Stromal cell of bone marrow (primary cell): Measurements from ENCODE around the gene PARP9.
"Not testable (repeated sequence)": the region's sequence is repeated elsewhere in the genome, so short reads cannot be mapped to it uniquely, and the experiment has no call there.

Experiments
- DNase-seq: peaks from one replicate; pipeline ENCODE4 v3.0.0-alpha.2; 2012; ENCODE audit warnings: low read depth

PARP9 gene

GRCh38 chr3:122576174-122576940, 12.3 kb upstream of the PARP9 start:
- DNase-seq: peak; percentile 63

DNA sequence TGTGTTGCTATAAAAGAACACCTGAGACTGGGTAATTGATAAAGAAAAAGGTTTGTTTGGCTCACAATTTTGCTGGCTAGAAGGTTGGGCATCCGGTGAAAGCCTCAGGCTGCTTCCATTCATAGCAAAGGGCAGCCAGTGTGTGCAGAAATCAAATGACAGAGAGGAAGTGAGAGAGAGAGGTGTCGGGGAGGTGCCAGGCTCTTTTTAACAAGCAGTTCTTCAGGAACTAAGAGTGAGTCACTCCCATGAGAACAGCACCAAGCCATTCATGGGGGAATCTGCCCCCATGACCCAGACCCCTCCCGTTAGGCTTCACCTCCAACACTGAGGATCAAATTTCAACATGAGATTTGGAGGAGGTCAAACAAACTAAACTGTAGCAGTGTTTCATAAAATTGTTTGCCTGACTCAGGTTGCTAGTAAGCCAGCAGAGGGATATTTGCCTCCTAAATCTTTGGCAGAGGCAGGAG, 8.9 kb upstream of the PARP9 start:
- DNase-seq: peak; percentile 64

DNA sequence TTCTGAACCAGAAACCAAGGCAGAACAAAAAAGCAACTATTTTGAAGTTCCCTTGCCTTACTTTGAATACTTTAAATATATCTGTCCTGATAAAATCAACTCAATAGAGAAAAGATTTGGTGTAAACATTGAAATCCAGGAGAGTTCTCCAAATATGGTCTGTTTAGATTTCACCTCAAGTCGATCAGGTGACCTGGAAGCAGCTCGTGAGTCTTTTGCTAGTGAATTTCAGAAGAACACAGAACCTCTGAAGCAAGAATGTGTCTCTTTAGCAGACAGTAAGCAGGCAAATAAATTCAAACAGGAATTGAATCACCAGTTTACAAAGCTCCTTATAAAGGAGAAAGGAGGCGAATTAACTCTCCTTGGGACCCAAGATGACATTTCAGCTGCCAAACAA, 4.7 kb upstream of the PARP9 start:
- no peak for DNase-seq

- DNase-seq: not testable (repeated sequence)
Observed at GRCh38 chr3:122568131-122568530, 4.0 kb upstream of the PARP9 start.

DNA sequence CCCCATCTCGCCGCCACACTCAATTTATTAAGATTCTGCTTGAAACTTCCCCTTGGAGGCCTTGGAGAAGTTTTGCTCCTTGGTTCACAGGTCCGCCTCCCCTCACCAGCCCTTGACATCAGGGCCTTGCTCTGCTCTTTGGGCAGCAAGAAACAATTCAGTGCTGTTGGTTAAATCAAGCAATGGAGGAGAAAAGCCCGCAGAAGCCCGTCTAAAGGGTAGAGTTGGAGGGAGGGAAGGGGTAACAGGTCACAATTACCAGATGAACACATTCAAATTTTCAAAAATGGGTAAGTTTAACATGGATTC, 429 bp downstream of the PARP9 start:
- no peak for DNase-seq

GRCh38 chr3:122562923-122563716, 980 bp downstream of the PARP9 start:
- no peak for DNase-seq

DNA sequence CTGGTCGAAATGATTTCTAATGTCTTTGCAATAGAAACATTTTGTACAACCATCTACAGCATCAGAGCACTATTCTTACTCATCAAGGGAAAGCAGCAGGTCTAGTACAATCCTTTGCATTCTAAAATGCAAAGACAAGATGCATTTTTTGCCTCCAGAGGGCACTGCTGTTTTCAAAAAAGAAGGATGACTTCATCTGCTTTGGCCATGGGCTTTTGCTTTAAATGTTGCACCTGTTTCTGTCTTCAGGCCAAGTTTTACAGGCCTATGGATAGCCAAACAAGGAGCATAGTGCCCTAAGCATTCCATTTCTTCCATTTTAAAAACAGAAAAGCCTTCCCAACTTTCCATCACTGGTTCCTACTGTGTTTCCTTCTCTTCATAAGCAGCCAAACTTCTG, 3.4 kb downstream of the PARP9 start:
- peak; percentile 45 for DNase-seq

DNA sequence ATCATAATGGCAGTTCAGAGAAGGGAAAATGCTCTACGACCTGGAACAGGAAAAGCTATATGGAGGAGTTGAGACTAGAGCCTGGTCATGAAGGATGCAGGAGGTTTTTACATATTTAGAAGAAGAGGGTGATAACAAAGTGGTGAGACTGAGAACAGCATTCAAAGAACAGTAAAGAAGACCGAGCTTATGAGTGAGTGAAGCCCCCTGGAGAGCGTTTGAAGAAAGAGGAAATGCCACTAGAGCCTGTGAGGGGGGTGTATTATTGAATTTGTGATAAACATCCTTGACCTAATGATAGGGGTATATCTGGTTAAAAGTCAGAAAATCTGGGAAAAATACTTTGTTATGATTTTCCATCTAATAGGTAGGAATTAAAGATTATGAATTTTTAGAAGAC, 4.2 kb downstream of the PARP9 start:
- DNase-seq: no peak

DNA sequence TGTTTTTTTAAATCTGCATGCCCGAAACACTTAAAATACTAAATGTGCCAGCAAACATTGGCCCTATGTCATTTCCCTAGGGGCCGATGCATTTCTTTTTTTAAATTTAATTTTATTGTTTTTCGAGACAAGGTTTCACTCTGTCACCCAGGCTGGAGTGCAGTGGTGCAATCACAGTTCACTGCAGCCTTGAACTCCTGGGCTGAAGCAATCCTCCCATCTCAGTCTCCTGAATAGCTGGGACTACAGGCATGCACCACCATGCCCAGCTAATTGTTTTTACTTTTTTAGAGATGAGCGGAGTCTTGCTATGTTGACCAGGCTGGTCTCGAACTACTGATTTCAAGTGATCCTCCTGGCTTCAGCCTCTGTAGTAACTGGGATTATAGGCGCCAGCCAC, 5.5 kb downstream of the PARP9 start:
- no peak for DNase-seq

DNA sequence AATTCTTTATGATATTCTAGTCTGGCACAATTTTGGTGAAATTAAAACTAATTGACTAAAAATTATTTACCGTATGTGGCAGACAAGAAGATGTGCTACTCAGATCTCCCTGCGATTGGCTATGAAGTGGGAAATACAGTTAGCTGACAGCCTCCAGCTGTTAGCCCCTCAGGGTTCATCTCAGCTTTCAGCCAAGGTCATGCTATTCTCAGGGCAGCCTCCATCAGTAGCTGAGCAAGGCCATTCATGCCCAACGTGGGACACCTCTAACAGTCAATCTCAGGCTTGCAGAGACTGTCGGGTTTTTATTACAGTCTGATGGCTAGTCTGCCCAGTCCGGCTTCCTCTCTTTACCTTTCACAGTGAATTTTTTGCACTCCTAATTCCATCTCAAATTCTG, 6.7 kb downstream of the PARP9 start:
- no peak for DNase-seq

GRCh38 chr3:122555275-122556071, 8.6 kb downstream of the PARP9 start:
- no peak for DNase-seq

DNA sequence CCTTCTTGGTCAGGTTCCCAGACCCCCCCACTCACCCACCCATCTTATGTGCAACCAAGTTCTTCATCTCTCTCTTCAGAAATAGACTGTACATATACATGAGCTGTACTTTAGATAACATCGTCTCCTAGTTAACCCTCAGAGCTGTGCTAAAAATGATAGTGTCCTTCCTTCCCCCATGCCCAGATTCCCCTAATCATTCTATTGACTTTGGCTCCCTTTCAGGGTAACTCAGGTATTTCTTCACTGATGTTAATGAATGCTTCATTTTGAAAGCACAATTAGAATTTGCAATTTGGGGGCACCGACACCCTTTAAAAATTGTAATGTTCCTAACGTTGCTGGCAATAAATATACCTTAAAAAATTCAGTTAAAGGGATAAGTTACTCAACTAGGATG, 10.9 kb downstream of the PARP9 start:
- DNase-seq: no peak

GRCh38 chr3:122548619-122549018, 15.5 kb downstream of the PARP9 start:
- no peak for DNase-seq

GRCh38 chr3:122548076-122548475, 16.0 kb downstream of the PARP9 start:
- DNase-seq: no peak

- no peak for DNase-seq
Observed at GRCh38 chr3:122546151-122546550, 17.9 kb downstream of the PARP9 start.

GRCh38 chr3:122538956-122539490, 25.1 kb downstream of the PARP9 start:
- no peak for DNase-seq

GRCh38 chr3:122536632-122537001, 27.5 kb downstream of the PARP9 start:
- DNase-seq: no peak

DNA sequence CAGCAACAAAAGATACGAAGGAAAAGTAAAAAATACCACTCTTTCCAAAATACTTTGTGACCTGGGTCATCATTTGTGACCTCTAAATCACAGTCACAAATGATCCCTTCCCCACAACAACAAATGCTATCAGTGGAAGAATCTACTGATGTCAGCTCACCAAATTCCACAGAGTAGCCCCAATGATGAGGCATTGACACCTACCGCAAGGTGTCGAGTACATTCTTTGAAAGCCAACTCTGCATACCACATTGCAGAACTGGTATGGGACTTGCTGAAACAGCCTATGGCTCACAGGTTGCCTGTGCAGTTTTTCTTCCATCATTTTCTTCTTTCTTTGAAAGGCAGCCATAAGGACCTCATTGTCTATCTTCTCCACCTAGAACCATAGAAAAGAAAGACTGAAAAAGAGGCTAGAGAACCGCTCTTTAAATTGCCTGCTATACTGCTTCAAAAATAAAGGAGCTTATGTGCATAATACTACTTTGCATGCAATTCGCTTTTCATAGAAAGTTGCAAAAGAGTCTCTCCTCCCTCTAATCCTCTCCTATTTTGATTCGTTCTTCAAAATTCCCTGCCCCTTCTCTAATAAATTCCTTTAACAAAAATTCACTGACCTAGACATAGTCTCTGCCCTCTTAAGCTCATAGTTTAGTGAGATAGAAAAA, 28.0 kb downstream of the PARP9 start:
- no peak for DNase-seq

DNA sequence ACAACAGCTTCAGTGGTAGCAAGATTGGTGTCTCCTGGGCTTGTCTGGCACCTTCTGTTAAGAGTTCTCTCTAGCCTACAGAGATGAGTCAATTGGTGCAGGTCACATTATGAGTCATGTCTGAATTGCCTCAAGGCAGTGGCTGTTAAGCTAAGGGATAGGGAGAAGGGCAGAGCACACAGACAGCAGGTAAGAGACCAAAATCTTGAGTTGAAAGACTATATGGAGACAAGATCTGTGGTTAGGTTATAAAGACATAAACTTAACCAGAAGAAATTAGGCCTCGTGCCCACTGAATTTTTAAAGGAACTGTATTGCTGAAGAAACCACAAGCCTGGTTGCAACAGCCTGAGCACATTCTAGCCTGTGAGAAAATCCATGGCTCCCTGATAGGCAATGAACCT, 30.2 kb downstream of the PARP9 start:
- peak; percentile 61 for DNase-seq

DNA sequence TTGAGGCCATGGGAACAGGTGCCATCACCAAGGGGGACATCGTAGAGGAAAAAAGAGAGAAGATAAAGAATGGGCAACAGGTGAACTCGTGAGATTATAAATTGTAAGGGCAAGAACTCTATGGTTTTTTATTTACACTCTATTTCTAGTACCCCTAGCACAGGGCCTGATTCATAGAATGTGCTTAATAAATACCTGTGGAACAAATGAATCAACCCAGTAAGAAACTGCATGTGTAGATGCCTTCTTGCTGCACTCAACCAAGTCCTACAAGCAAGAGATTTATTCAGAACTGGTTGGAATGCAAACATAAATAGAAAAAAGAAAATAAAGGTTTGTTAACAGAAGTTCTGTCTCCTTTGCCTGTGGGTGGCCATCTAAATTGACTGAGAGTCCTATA, 30.6 kb downstream of the PARP9 start:
- DNase-seq: no peak

- no peak for DNase-seq
Observed at GRCh38 chr3:122530164-122530563, 33.9 kb downstream of the PARP9 start.

DNA sequence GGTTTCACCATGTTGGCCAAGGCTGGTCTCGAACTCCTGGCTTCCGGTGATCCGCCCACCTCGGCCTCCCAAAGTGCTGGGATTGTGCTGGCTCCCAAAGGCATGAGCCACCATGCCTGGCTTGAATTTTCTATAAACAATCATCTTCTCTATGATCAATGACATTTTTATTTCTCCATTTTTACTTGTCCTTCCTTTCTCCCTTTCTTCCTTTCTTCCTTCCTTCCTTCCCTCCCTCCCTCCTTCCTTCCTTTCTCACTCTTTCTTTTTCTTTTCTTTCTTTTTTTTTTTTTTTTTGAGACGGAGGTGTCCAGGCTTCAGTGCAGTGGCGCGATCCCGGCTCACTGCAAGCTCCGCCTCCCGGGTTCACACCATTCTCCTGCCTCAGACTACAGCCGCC, 40.8 kb downstream of the PARP9 start:
- DNase-seq: no peak
